Mesendoderm (in vitro differentiated cells): ENCODE results near the gene SFMBT2.

Source experiments
- DNase-seq: peaks from one replicate; pipeline ENCODE4 v3.0.0; 2013
- H2AK5ac ChIP-seq: 2 replicates; pipeline ENCODE4 v1.6.1; 2013; ENCODE audit warnings: low read length, inconsistent platforms
- H2BK120ac ChIP-seq: 2 replicates; pipeline ENCODE4 v1.6.1; 2013; ENCODE audit warnings: low read depth, mild to moderate bottlenecking, low read length, moderate library complexity, mixed read lengths
- H2BK15ac ChIP-seq: replicated peaks from 2 replicates; pipeline ENCODE4 v1.6.1; 2013; ENCODE audit warnings: low read depth, mild to moderate bottlenecking, moderate library complexity
- H2BK5ac ChIP-seq: 2 replicates; pipeline ENCODE4 v1.6.1; 2013; ENCODE audit warnings: low read length, inconsistent platforms
- H3K18ac ChIP-seq: 2 replicates; pipeline ENCODE4 v1.6.1; 2013; ENCODE audit warnings: mild to moderate bottlenecking, low read length, mixed read lengths
- H3K23ac ChIP-seq: one replicate; pipeline ENCODE4 v1.6.1; 2013; ENCODE audit warnings: low read length
- H3K27ac ChIP-seq: 2 replicates; pipeline ENCODE4 v1.5.1; 2013; ENCODE audit warnings: low read depth, mild to moderate bottlenecking, inconsistent platforms, low read length, moderate library complexity
- H3K27me3 ChIP-seq: 2 replicates; pipeline ENCODE4 v1.6.1; 2013; ENCODE audit warnings: low read length, control low read depth, mild to moderate bottlenecking, inconsistent platforms; ENCODE audit not compliant: insufficient read depth, poor library complexity
- H3K36me3 ChIP-seq: 2 replicates; pipeline ENCODE4 v1.6.1; 2013; ENCODE audit warnings: low read length, inconsistent platforms; ENCODE audit not compliant: control insufficient read depth, insufficient read depth
- H3K4ac ChIP-seq: one replicate; pipeline ENCODE4 v1.6.1; 2013; ENCODE audit warnings: low read depth, mild to moderate bottlenecking, low read length, moderate library complexity
- H3K4me1 ChIP-seq: 2 replicates; pipeline ENCODE4 v1.6.1; 2013; ENCODE audit warnings: low read depth, low read length, inconsistent platforms; ENCODE audit not compliant: control insufficient read depth
- H3K4me2 ChIP-seq: 2 replicates; pipeline ENCODE4 v1.6.1; 2013; ENCODE audit warnings: low read length
- H3K4me3 ChIP-seq: 2 replicates; pipeline ENCODE4 v1.5.1; 2013; ENCODE audit warnings: mild to moderate bottlenecking, low read length
- H3K56ac ChIP-seq: one replicate; pipeline ENCODE4 v1.6.1; 2013; ENCODE audit warnings: low read length
- H3K79me1 ChIP-seq: 2 replicates; pipeline ENCODE4 v1.6.1; 2013; ENCODE audit warnings: low read length, inconsistent platforms
- H3K79me2 ChIP-seq: 2 replicates; pipeline ENCODE4 v1.6.1; 2013; ENCODE audit warnings: mild to moderate bottlenecking, low read length; ENCODE audit not compliant: control insufficient read depth, insufficient read depth
- H3K9ac ChIP-seq: 2 replicates; pipeline ENCODE4 v1.6.1; 2013; ENCODE audit warnings: low read length, inconsistent platforms
- H4K5ac ChIP-seq: one replicate; pipeline ENCODE4 v1.6.1; 2013; ENCODE audit warnings: low read length
- H4K8ac ChIP-seq: one replicate; pipeline ENCODE4 v1.6.1; 2013; ENCODE audit warnings: low read depth, mild to moderate bottlenecking, control low read depth, low read length, moderate library complexity
- WGBS: extraction: QIAGEN DNeasy Blood & Tissue Kit; methylation state at CpG from one replicate; pipeline ENCODE4 v1.1.7; 2013; ENCODE audit warnings: low lambda C conversion rate, missing lambda C conversion rate; ENCODE audit not compliant: insufficient coverage; ENCODE audit errors: extremely low coverage; 5-methylcytosine and 5-hydroxymethylcytosine counted together

SFMBT2 gene

DNA sequence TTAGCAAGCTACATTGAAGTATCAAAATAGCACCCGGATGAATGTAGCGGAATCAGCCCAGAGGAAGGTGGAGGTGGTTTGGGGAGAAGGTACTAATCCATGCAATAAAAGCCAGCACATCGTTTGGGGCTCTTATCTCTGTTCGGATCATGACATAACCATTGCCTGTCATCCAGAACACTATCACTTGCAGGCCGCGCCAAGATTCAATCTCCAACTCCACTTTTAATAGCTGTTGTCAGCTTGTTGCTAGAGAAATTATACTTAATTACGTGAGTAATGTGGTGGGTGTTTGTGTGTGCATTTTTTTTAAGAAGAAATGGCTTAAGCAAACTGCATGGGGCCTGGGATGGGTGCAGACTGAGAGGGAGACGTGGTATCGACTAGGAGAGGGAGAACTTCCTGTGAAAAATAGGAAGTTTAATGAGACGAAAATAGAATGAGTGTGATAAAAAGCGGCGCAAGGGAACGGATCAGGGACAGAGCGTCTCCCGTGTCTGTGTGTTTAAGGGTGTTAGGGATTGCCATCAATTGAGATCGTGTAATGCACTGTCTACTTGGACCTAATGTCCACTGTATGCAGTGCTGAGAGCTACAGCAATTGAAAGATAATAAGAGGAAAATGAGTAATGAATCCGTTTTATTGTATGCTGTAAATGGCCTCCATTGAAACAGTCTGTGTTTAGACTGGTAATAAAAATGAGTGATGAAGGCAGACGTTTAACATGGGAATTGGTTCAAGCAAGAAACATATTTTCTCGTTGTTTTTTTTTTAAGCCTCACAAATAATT lies 27.6 kb upstream of the SFMBT2 start:
- H3K27me3 ChIP-seq, result no peaks in the 10 kb centered on the region
- no peaks in the 10 kb centered on the region for H3K36me3 ChIP-seq
- H3K9ac ChIP-seq, result no peak overlapping the region
- H3K4me3 ChIP-seq, result no peak overlapping the region
- no peaks in the 10 kb centered on the region for H3K79me1 ChIP-seq
- no peak overlapping the region for H3K4me2 ChIP-seq
- H2AK5ac ChIP-seq, result no peak overlapping the region
- H3K23ac ChIP-seq, result no peak overlapping the region
- H2BK15ac ChIP-seq, result no peak overlapping the region
- no peak overlapping the region for H2BK5ac ChIP-seq
- H4K5ac ChIP-seq, result no peak overlapping the region
- no peaks in the 10 kb centered on the region for H3K4me1 ChIP-seq
- 100% methylated on average over 2 of the region's 19 CpGs for WGBS
- no peak overlapping the region for H3K56ac ChIP-seq
- no peak overlapping the region for H3K18ac ChIP-seq
- no peak overlapping the region for H3K27ac ChIP-seq
- no peak overlapping the region for H2BK120ac ChIP-seq
- H3K79me2 ChIP-seq, result no peaks in the 10 kb centered on the region
- no peak overlapping the region for H4K8ac ChIP-seq
- no peak for DNase-seq
- H3K4ac ChIP-seq, result no peak overlapping the region

DNA sequence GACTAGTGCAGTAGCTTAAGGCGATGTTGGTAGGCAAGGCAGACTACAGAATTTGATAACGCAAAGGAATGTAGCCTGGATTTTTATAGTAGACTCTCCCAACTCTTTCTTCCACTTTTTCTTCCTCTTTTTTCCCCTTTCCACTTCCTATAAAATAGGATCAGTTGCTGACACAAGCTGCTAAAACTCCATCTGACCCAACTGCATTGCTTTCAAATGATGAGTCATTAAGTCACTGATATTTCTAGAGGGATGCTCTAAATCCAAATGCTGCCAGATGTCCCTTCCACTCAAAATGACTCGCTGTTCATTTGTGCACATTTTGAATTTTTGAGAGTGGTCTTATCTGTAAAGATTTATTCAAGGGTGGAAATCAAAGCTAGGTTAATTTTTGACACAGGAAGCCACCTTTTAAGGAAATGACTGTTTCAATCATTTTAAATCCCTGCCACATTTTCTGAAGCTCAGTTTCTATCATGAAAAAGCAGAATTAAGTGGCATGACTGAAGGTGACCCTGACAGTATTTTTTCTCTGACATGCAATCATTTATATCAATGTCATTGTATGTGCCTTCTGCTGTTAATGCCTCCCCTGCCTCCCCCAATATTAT lies 25.8 kb upstream of the SFMBT2 start:
- Histone ChIP-seq H3K36me3 (no peaks in the 10 kb centered on the region), H3K4ac (no peak overlapping the region), H4K8ac (no peak overlapping the region), H3K27ac (no peak overlapping the region), H4K5ac (no peak overlapping the region), H3K9ac (no peak overlapping the region), H3K18ac (no peak overlapping the region), H2BK15ac (no peak overlapping the region), H3K23ac (no peak overlapping the region), H3K4me2 (no peak overlapping the region), H3K79me2 (no peaks in the 10 kb centered on the region), H3K79me1 (no peaks in the 10 kb centered on the region), H3K27me3 (no peaks in the 10 kb centered on the region), H2BK120ac (no peak overlapping the region), H2BK5ac (no peak overlapping the region), H2AK5ac (no peak overlapping the region), H3K4me3 (no peak overlapping the region), H3K56ac (no peak overlapping the region), H3K4me1 (no peaks in the 10 kb centered on the region)
- DNase-seq, result no peak
- no CpG with 5 or more reads among the region's 3 CpGs for WGBS

DNA sequence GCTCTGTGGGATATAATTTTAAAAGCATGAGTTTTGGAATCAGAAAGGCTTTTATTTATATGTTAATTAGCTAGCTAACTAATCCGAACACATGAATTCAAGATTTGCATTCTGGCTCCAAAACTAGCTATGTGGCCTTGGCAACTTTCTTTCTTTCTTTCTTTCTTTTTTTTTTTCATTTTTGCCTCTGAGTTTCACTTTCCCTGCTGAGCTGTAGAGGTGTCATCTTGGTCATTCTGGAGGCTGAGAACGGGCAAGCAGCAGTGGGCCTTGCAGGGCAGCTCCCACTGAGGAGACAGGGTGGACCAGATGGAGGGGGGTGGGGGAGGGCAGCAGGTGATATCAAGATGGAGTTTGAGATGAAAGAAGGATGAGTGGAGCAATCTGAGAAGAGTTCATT lies 24.8 kb upstream of the SFMBT2 start:
- no peak for DNase-seq
- Histone ChIP-seq H2BK120ac (no peak overlapping the region), H3K27ac (no peak overlapping the region), H3K4me3 (no peak overlapping the region), H2BK5ac (no peak overlapping the region), H2AK5ac (no peak overlapping the region), H3K4me2 (no peak overlapping the region), H3K36me3 (no peaks in the 10 kb centered on the region), H3K79me1 (no peaks in the 10 kb centered on the region), H3K56ac (no peak overlapping the region), H2BK15ac (no peak overlapping the region), H3K4ac (no peak overlapping the region), H4K8ac (no peak overlapping the region), H3K79me2 (no peaks in the 10 kb centered on the region), H3K27me3 (no peaks in the 10 kb centered on the region), H3K23ac (no peak overlapping the region), H4K5ac (no peak overlapping the region), H3K4me1 (no peaks in the 10 kb centered on the region), H3K18ac (no peak overlapping the region), H3K9ac (no peak overlapping the region)
- WGBS, result no CpG with 5 or more reads among the region's 2 CpGs

DNA sequence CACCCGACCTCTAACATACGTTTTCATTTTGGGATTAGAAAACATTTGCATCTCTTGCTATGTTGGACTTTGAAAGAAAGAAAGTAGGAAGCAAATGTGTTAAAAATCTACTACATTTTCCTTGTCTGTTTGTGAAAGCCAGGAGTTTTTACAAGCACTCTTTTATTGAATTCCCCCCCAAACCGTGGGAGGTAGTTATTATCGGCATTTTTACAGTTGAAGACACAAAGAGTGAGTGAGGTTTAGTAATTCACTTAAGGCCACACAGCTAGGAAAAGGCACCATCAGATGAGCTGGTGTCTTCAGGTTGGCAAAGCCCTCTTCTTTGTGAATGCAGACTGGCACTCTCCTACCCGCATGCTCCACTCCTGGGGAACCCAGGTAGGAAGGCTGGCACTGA lies 23.5 kb upstream of the SFMBT2 start:
- Histone ChIP-seq H3K79me2 (no peaks in the 10 kb centered on the region), H3K36me3 (no peaks in the 10 kb centered on the region), H3K79me1 (no peaks in the 10 kb centered on the region), H2BK5ac (no peak overlapping the region), H4K5ac (no peak overlapping the region), H4K8ac (no peak overlapping the region), H2AK5ac (no peak overlapping the region), H2BK120ac (no peak overlapping the region), H3K56ac (no peak overlapping the region), H3K4ac (no peak overlapping the region), H3K9ac (no peak overlapping the region), H3K27me3 (no peaks in the 10 kb centered on the region), H3K23ac (no peak overlapping the region), H3K4me3 (no peak overlapping the region), H3K4me2 (no peak overlapping the region), H3K4me1 (no peaks in the 10 kb centered on the region), H2BK15ac (no peak overlapping the region), H3K27ac (no peak overlapping the region), H3K18ac (no peak overlapping the region)
- DNase-seq, result no peak
- no CpG with 5 or more reads among the region's 5 CpGs for WGBS

DNA sequence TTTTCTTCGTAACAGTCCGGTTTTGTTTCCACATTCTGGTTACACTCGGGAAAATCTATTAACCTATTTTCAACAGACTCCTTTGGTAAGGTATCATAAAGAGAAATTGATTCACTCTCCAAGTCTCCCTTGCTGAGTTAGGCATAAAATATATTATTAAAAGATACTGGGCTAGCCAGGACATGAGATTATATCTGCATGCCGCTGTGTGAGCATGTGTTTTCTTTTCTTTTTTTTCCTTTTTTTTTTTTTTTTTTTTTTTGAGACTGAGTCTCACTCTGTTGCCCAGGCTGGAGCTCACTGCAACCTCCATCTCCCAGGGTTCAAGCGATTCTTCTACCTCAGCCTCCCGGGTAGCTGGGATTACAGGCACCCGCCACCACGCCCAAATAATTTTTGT lies 23.0 kb upstream of the SFMBT2 start:
- no peak overlapping the region for H3K4me3 ChIP-seq
- no peak overlapping the region for H3K23ac ChIP-seq
- no peaks in the 10 kb centered on the region for H3K36me3 ChIP-seq
- WGBS, result no CpG with 5 or more reads among the region's 8 CpGs
- H3K56ac ChIP-seq, result no peak overlapping the region
- H4K5ac ChIP-seq, result no peak overlapping the region
- H3K79me2 ChIP-seq, result no peaks in the 10 kb centered on the region
- H3K4me2 ChIP-seq, result no peak overlapping the region
- no peak overlapping the region for H3K9ac ChIP-seq
- no peak overlapping the region for H3K27ac ChIP-seq
- H2BK120ac ChIP-seq, result no peak overlapping the region
- H2AK5ac ChIP-seq, result no peak overlapping the region
- H3K4ac ChIP-seq, result no peak overlapping the region
- no peaks in the 10 kb centered on the region for H3K27me3 ChIP-seq
- H2BK5ac ChIP-seq, result no peak overlapping the region
- no peak overlapping the region for H2BK15ac ChIP-seq
- no peak overlapping the region for H3K18ac ChIP-seq
- no peaks in the 10 kb centered on the region for H3K79me1 ChIP-seq
- no peak overlapping the region for H4K8ac ChIP-seq
- H3K4me1 ChIP-seq, result no peaks in the 10 kb centered on the region
- no peak for DNase-seq
